Measurements from ENCODE around the gene TNNT3.

GRCh38 chr11:1872267-1872985 is 47.1 kb upstream of the TNNT3 start:
- TF ChIP-seq CTCF (IDR thresholded peaks at IDR 0.05), result no peak
- no peak for TF ChIP-seq POLR2AphosphoS5 (IDR thresholded peaks at IDR 0.05)

All from stomach (tissue), 4 donors.